ENCODE data around the gene CSF1R. TPM values are rescaled to one million over a fixed set of nuclear protein-coding genes. Genes with fewer than 3 reads are reported as not detected.
"Not testable (repeated sequence)": the region's sequence is repeated elsewhere in the genome, so short reads cannot be mapped to it uniquely, and the experiment has no call there.

Gene CSF1R
- total and polyA plus RNA-seq, 4 donors = 5.4 to 46.2 (median 22.1) TPM

GRCh38 chr5:150084754-150085153, 1.6 kb downstream of the CSF1R start:
- H3K4me1 ChIP-seq (ENCODE audit: control insufficient read depth in 4 of 4, insufficient read depth in 4 of 4, low read length in 3 of 4); H3K9me3 ChIP-seq (ENCODE audit: control insufficient read depth in 4 of 4, low read length in 3 of 4); DNase-seq (ENCODE audit: low spot score); H3K9ac ChIP-seq (ENCODE audit: low read depth in 1 of 2, low read length in 2 of 2); H3K36me3 ChIP-seq (ENCODE audit: control insufficient read depth in 4 of 4, insufficient read depth in 3 of 4, low read depth in 1 of 4, low read length in 3 of 4); H3K4me3 ChIP-seq (ENCODE audit: low read depth in 1 of 3, low read length in 3 of 3); H3K27me3 ChIP-seq (ENCODE audit: control insufficient read depth in 4 of 4, insufficient read depth in 4 of 4, low read length in 3 of 4); H3K27ac ChIP-seq (ENCODE audit: low read depth in 1 of 2, low read length in 2 of 2): not testable (repeated sequence)
- WGBS = 92% methylated on average over 6 of the region's 6 CpGs

GRCh38 chr5:150082889-150083288, 3.5 kb downstream of the CSF1R start:
- no peaks in the 10 kb centered on the region for H3K9me3 ChIP-seq (ENCODE audit: control insufficient read depth in 4 of 4, low read length in 3 of 4)
- no peak for DNase-seq (ENCODE audit: low spot score)
- WGBS = 77% methylated on average over 6 of the region's 6 CpGs
- no peak overlapping the region for H3K4me3 ChIP-seq (ENCODE audit: low read depth in 1 of 3, low read length in 3 of 3)
- H3K4me1 ChIP-seq (ENCODE audit: control insufficient read depth in 4 of 4, insufficient read depth in 4 of 4, low read length in 3 of 4) = peaks cover 0 to 2% (median 0%) of the 10 kb centered on the region in 4 donors
- H3K9ac ChIP-seq (ENCODE audit: low read depth in 1 of 2, low read length in 2 of 2) = peak overlapping the region in 1 of 2 donors; percentile 39
- H3K36me3 ChIP-seq (ENCODE audit: control insufficient read depth in 4 of 4, insufficient read depth in 3 of 4, low read depth in 1 of 4, low read length in 3 of 4) = peaks cover 0 to 3% (median 0%) of the 10 kb centered on the region in 4 donors
- TF ChIP-seq GABPA (IDR thresholded peaks at IDR 0.05 in 1 of 2, conservative IDR thresholded peaks at IDR 0.05 in 1 of 2) (no peak), REST (IDR thresholded peaks at IDR 0.05) (no peak), ATF3 (IDR thresholded peaks at IDR 0.05) (no peak), HNF4A (conservative IDR thresholded peaks at IDR 0.05) (no peak), MAX (IDR thresholded peaks at IDR 0.05) (no peak), EGR1 (IDR thresholded peaks at IDR 0.05; ENCODE audit: low read depth in 2 of 2) (no peak), ZBTB33 (IDR thresholded peaks at IDR 0.05) (no peak), YY1 (IDR thresholded peaks at IDR 0.05) (no peak), HNF4G (IDR thresholded peaks at IDR 0.05) (no peak), NR2F2 (IDR thresholded peaks at IDR 0.05) (no peak), RXRA (IDR thresholded peaks at IDR 0.05) (no peak), JUND (IDR thresholded peaks at IDR 0.05) (no peak), RAD21 (IDR thresholded peaks at IDR 0.05) (no peak), TAF1 (conservative IDR thresholded peaks at IDR 0.05) (no peak), SP1 (IDR thresholded peaks at IDR 0.05) (no peak), CTCF (IDR thresholded peaks at IDR 0.05; ENCODE audit: low read depth, low read length, missing input control) (no peak), FOXA1 (IDR thresholded peaks at IDR 0.05) (no peak), FOXA2 (IDR thresholded peaks at IDR 0.05) (no peak)
- H3K27me3 ChIP-seq (ENCODE audit: control insufficient read depth in 4 of 4, insufficient read depth in 4 of 4, low read length in 3 of 4) = peaks cover 0 to 5% (median 0%) of the 10 kb centered on the region in 4 donors
- no peak overlapping the region for H3K27ac ChIP-seq (ENCODE audit: low read depth in 1 of 2, low read length in 2 of 2)
